T-helper 1 cell treated with Interleukin-12 subunit alpha and Interleukin-12 subunit beta and Interleukin-4 antibody, amounts not matched to agents 30 μg/mL and 1 μg/mL, for 36 hours (primary cell): ENCODE data around the gene RPL4.
"Not testable (repeated sequence)": the region's sequence is repeated elsewhere in the genome, so short reads cannot be mapped to it uniquely, and the experiment has no call there.

Source experiments
- H3K27ac Mint-ChIP-seq: one replicate; pipeline ENCODE4 v1.8.0; 2021; ENCODE audit warnings: mild to moderate bottlenecking, mixed read lengths
- H3K27me3 Mint-ChIP-seq: one replicate; pipeline ENCODE4 v1.8.0; 2021; ENCODE audit warnings: low read depth, mixed read lengths
- H3K36me3 Mint-ChIP-seq: one replicate; pipeline ENCODE4 v1.8.0; 2021; ENCODE audit warnings: low read depth, mixed read lengths
- H3K4me1 Mint-ChIP-seq: one replicate; pipeline ENCODE4 v1.8.0; 2021; ENCODE audit warnings: low read depth, mixed read lengths
- H3K4me3 Mint-ChIP-seq: one replicate; pipeline ENCODE4 v1.8.0; 2021; ENCODE audit warnings: mild to moderate bottlenecking, moderate library complexity, mixed read lengths
- H3K9me3 Mint-ChIP-seq: one replicate; pipeline ENCODE4 v1.8.0; 2021; ENCODE audit warnings: mixed read lengths

The RPL4 gene

GRCh38 chr15:66504563-66505429 is at the start of gene RPL4, which contains the start of gene ZWILCH:
RPL4 (minus strand) TSS chr15:66504855; CDS start chr15:66504790, 65 bp downstream.
ZWILCH (plus strand) TSS chr15:66505326; CDS start chr15:66505339, 13 bp downstream.
- Mint-ChIP-seq H3K4me1 (peaks cover 37% of the 10 kb centered on the region), H3K36me3 (peaks cover 47% of the 10 kb centered on the region), H3K27ac (peak within 1 kb of the TSS; percentile 99), H3K4me3 (peak within 1 kb of the TSS; percentile 100), H3K27me3 (no peaks in the 10 kb centered on the region), H3K9me3 (no peaks in the 10 kb centered on the region)

GRCh38 chr15:66545255-66545654 is 40.6 kb upstream of the RPL4 start:
- Mint-ChIP-seq H3K4me3 (no peak overlapping the region), H3K36me3 (peaks cover 18% of the 10 kb centered on the region), H3K9me3 (no peaks in the 10 kb centered on the region), H3K27ac (no peak overlapping the region), H3K27me3 (no peaks in the 10 kb centered on the region), H3K4me1 (peaks cover 3% of the 10 kb centered on the region)

GRCh38 chr15:66542896-66543295 is 38.2 kb upstream of the RPL4 start:
- peaks cover 3% of the 10 kb centered on the region for H3K4me1 Mint-ChIP-seq
- peaks cover 23% of the 10 kb centered on the region for H3K36me3 Mint-ChIP-seq
- no peaks in the 10 kb centered on the region for H3K27me3 Mint-ChIP-seq
- H3K27ac Mint-ChIP-seq = no peak overlapping the region
- no peaks in the 10 kb centered on the region for H3K9me3 Mint-ChIP-seq
- H3K4me3 Mint-ChIP-seq = no peak overlapping the region

- H3K27me3 Mint-ChIP-seq = no peaks in the 10 kb centered on the region
- H3K9me3 Mint-ChIP-seq = no peaks in the 10 kb centered on the region
- H3K36me3 Mint-ChIP-seq = peaks cover 16% of the 10 kb centered on the region
- no peak overlapping the region for H3K27ac Mint-ChIP-seq
- H3K4me3 Mint-ChIP-seq = no peak overlapping the region
- no peaks in the 10 kb centered on the region for H3K4me1 Mint-ChIP-seq
These were observed 30.4 kb upstream of the RPL4 start for GRCh38 chr15:66535056-66535455.

GRCh38 chr15:66524838-66525237 is 20.2 kb upstream of the RPL4 start:
- Mint-ChIP-seq H3K27ac (no peak overlapping the region), H3K36me3 (peaks cover 22% of the 10 kb centered on the region)

GRCh38 chr15:66523926-66524325 is 19.3 kb upstream of the RPL4 start:
- H3K36me3 Mint-ChIP-seq = peaks cover 18% of the 10 kb centered on the region
- no peak overlapping the region for H3K27ac Mint-ChIP-seq
- H3K4me1 Mint-ChIP-seq = peaks cover 6% of the 10 kb centered on the region
- H3K9me3 Mint-ChIP-seq = no peaks in the 10 kb centered on the region
- no peak overlapping the region for H3K4me3 Mint-ChIP-seq
- no peaks in the 10 kb centered on the region for H3K27me3 Mint-ChIP-seq

More at GRCh38 chr15:66524838-66525237, 20.2 kb upstream of the RPL4 start:
- Mint-ChIP-seq H3K4me1 (peaks cover 6% of the 10 kb centered on the region), H3K4me3 (no peak overlapping the region), H3K27me3 (no peaks in the 10 kb centered on the region), H3K9me3 (no peaks in the 10 kb centered on the region)

GRCh38 chr15:66515901-66516322 is 11.3 kb upstream of the RPL4 start:
- no peaks in the 10 kb centered on the region for H3K9me3 Mint-ChIP-seq

GRCh38 chr15:66514586-66514985 is 9.9 kb upstream of the RPL4 start:
- H3K36me3 Mint-ChIP-seq = peaks cover 24% of the 10 kb centered on the region
- no peaks in the 10 kb centered on the region for H3K9me3 Mint-ChIP-seq
- peaks cover 2% of the 10 kb centered on the region for H3K4me1 Mint-ChIP-seq
- no peak overlapping the region for H3K4me3 Mint-ChIP-seq
- no peak overlapping the region for H3K27ac Mint-ChIP-seq
- H3K27me3 Mint-ChIP-seq = no peaks in the 10 kb centered on the region

More at GRCh38 chr15:66515901-66516322, 11.3 kb upstream of the RPL4 start:
- H3K27ac Mint-ChIP-seq = no peak overlapping the region
- H3K36me3 Mint-ChIP-seq = peaks cover 24% of the 10 kb centered on the region
- H3K4me1 Mint-ChIP-seq = peaks cover 2% of the 10 kb centered on the region
- no peak overlapping the region for H3K4me3 Mint-ChIP-seq
- no peaks in the 10 kb centered on the region for H3K27me3 Mint-ChIP-seq

GRCh38 chr15:66508293-66508883 is 3.7 kb upstream of the RPL4 start:
- Mint-ChIP-seq H3K9me3 (no peaks in the 10 kb centered on the region), H3K27ac (peak overlapping the region; percentile 13), H3K27me3 (no peaks in the 10 kb centered on the region), H3K36me3 (peaks cover 14% of the 10 kb centered on the region), H3K4me1 (peaks cover 24% of the 10 kb centered on the region), H3K4me3 (no peak overlapping the region)

- H3K4me1 Mint-ChIP-seq = peaks cover 33% of the 10 kb centered on the region
- no peaks in the 10 kb centered on the region for H3K27me3 Mint-ChIP-seq
- H3K27ac Mint-ChIP-seq = peak overlapping the region; percentile 99
These were observed 1.2 kb upstream of the RPL4 start for GRCh38 chr15:66505818-66506217.

GRCh38 chr15:66505430-66505811 is 766 bp upstream of the RPL4 start:
- peak overlapping the region; percentile 99 for H3K27ac Mint-ChIP-seq
- H3K4me1 Mint-ChIP-seq = peaks cover 33% of the 10 kb centered on the region
- H3K27me3 Mint-ChIP-seq = no peaks in the 10 kb centered on the region
- peak overlapping the region; percentile 100 for H3K4me3 Mint-ChIP-seq
- H3K36me3 Mint-ChIP-seq = peaks cover 41% of the 10 kb centered on the region
- H3K9me3 Mint-ChIP-seq = no peaks in the 10 kb centered on the region

More at GRCh38 chr15:66505818-66506217, 1.2 kb upstream of the RPL4 start:
- H3K9me3 Mint-ChIP-seq = no peaks in the 10 kb centered on the region
- H3K4me3 Mint-ChIP-seq = peak overlapping the region; percentile 100
- H3K36me3 Mint-ChIP-seq = peaks cover 38% of the 10 kb centered on the region

GRCh38 chr15:66503780-66504562 is 684 bp downstream of the RPL4 start:
- peak overlapping the region; percentile 99 for H3K27ac Mint-ChIP-seq
- H3K4me3 Mint-ChIP-seq = peak overlapping the region; percentile 100
- peaks cover 52% of the 10 kb centered on the region for H3K36me3 Mint-ChIP-seq
- H3K4me1 Mint-ChIP-seq = peaks cover 40% of the 10 kb centered on the region
- no peaks in the 10 kb centered on the region for H3K9me3 Mint-ChIP-seq
- no peaks in the 10 kb centered on the region for H3K27me3 Mint-ChIP-seq

- H3K4me3 Mint-ChIP-seq = peak overlapping the region; percentile 100
- H3K4me1 Mint-ChIP-seq = peaks cover 38% of the 10 kb centered on the region
- not testable (repeated sequence) for H3K27me3 Mint-ChIP-seq, H3K9me3 Mint-ChIP-seq
- H3K27ac Mint-ChIP-seq = peak overlapping the region; percentile 99
- peaks cover 56% of the 10 kb centered on the region for H3K36me3 Mint-ChIP-seq
These were observed 1.5 kb downstream of the RPL4 start for GRCh38 chr15:66503041-66503648.

GRCh38 chr15:66502491-66502890 is 2.2 kb downstream of the RPL4 start:
- peak overlapping the region; percentile 99 for H3K27ac Mint-ChIP-seq
- H3K4me3 Mint-ChIP-seq = peak overlapping the region; percentile 100
- H3K36me3 Mint-ChIP-seq = peaks cover 61% of the 10 kb centered on the region
- H3K4me1 Mint-ChIP-seq = peaks cover 39% of the 10 kb centered on the region
- H3K9me3 Mint-ChIP-seq = no peaks in the 10 kb centered on the region
- no peaks in the 10 kb centered on the region for H3K27me3 Mint-ChIP-seq
